GM19455 (cell line): ENCODE results near the gene SIRT2.
"Not testable (repeated sequence)": the region's sequence is repeated elsewhere in the genome, so short reads cannot be mapped to it uniquely, and the experiment has no call there.

Experiments used
- ATAC-seq: cut with Tn5 transposase; IDR thresholded peaks from one replicate; pipeline ENCODE4 v1.9.1; 2021; ENCODE audit not compliant: unreplicated experiment

SIRT2 gene

GRCh38 chr19:38830039-38830733, 69.2 kb downstream of the SIRT2 start:
- ATAC-seq = no peak

DNA sequence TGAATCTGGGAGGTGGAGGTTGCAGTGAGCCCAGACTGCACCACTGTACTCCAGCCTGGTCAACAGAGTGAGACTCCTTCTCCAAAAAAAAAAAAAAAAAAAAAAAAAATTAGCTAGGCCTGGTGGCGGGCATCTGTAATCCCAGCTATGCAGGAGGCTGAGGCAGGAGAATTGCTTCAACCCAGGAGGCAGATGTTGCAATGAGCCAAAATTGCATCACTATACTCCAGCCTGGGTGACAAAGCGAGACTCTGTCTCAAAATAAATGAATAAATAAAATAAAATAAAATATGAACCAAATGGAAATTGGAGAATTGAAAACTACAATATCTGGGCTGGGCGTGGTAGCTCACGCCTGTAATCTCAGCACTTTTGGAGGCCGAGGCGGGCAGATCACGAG, 70.2 kb downstream of the SIRT2 start:
- not testable (repeated sequence) for ATAC-seq
